ENCODE measurements around the gene SUSD4. TPM values are rescaled to one million over a fixed set of nuclear protein-coding genes. Genes with fewer than 3 reads are reported as not detected.

SUSD4 gene
- total and polyA plus RNA-seq, 7 experiments from 2014 or later: 0.10 to 21.5 (median 7.7) TPM

- H3K36me3 ChIP-seq (ENCODE audit: control insufficient read depth in 2 of 3, insufficient read depth in 3 of 3, low read length in 3 of 3): no peaks in the 10 kb centered on the region
- POLR2A ChIA-PET: interaction anchor here (0.6 kb wide), 1 partner anchor 18 kb away, joined by 3 read pairs; no protein-coding TSS in a partner anchor
- DNase-seq (no peak), ATAC-seq (no peak)
- H3K9me3 Mint-ChIP-seq: no peaks in the 10 kb centered on the region
- peaks cover 0 to 2% (median 0%) of the 10 kb centered on the region in 5 donors for H3K27me3 Mint-ChIP-seq
- peaks cover 0 to 8% (median 4%) of the 10 kb centered on the region in 7 donors for H3K4me1 Mint-ChIP-seq
- H3K27ac Mint-ChIP-seq: peak overlapping the region in 1 of 9 donors; percentile 58
- H3K27me3 ChIP-seq (ENCODE audit: control insufficient read depth in 2 of 2, insufficient read depth in 2 of 2, low read length in 2 of 2): no peaks in the 10 kb centered on the region
- H3K36me3 Mint-ChIP-seq: peaks cover 0 to 26% (median 0%) of the 10 kb centered on the region in 5 donors
- no peaks in the 10 kb centered on the region for H3K9me3 ChIP-seq (ENCODE audit: control insufficient read depth in 2 of 3, low read length in 3 of 3)
- H3K4me1 ChIP-seq (ENCODE audit: control insufficient read depth in 2 of 2, insufficient read depth in 2 of 2, low read length in 2 of 2): no peaks in the 10 kb centered on the region
- CTCF ChIA-PET: interaction anchor here (1.4 kb wide), 1 partner anchor 217 kb away, joined by 3 read pairs; no protein-coding TSS in a partner anchor
- no peak overlapping the region for H3K27ac ChIP-seq (ENCODE audit: low read depth, low read length)
- H3K4me3 ChIP-seq (ENCODE audit: low read length): no peak overlapping the region
- no peak overlapping the region for H3K4me3 Mint-ChIP-seq
- intact Hi-C loops (cut with micrococcal nuclease): no loop called here
Observed at GRCh38 chr1:223341121-223341520, 22.9 kb downstream of the SUSD4 start.

DNA sequence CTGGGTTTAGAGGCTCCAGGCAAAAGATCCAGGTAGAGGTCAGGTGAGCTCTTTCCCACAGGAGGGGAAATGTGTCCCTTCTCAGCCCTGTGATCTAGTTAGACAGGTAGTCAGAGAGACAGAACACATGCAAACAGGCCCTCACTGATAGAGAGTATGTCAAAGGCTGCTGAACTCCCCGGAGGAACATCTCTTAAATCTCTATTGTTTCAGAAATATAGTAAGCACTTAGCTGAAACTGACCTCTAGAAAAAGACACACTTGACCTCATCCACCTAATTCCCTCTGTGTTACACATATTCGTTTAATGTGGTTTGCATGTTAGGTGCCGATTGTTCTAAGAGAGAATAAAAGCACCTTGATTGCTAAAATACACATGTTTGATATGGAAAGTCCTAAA lies 23.3 kb downstream of the SUSD4 start:
- H3K27ac ChIP-seq (ENCODE audit: low read depth, low read length): no peak overlapping the region
- ATAC-seq (no peak), DNase-seq (no peak)
- H3K27me3 ChIP-seq (ENCODE audit: control insufficient read depth in 2 of 2, insufficient read depth in 2 of 2, low read length in 2 of 2): no peaks in the 10 kb centered on the region
- H3K4me3 ChIP-seq (ENCODE audit: low read length): no peak overlapping the region
- H3K4me1 Mint-ChIP-seq: peaks cover 0 to 5% (median 2%) of the 10 kb centered on the region in 7 donors
- POLR2A ChIA-PET: no interaction called here
- peak overlapping the region in 1 of 9 donors; percentile 58 for H3K27ac Mint-ChIP-seq
- H3K27me3 Mint-ChIP-seq: peaks cover 0 to 2% (median 0%) of the 10 kb centered on the region in 5 donors
- no peak overlapping the region for H3K4me3 Mint-ChIP-seq
- H3K4me1 ChIP-seq (ENCODE audit: control insufficient read depth in 2 of 2, insufficient read depth in 2 of 2, low read length in 2 of 2): no peaks in the 10 kb centered on the region
- CTCF ChIA-PET: interaction anchor here (1.4 kb wide), 1 partner anchor 216 kb away, joined by 3 read pairs; no protein-coding TSS in a partner anchor
- no peaks in the 10 kb centered on the region for H3K36me3 ChIP-seq (ENCODE audit: control insufficient read depth in 2 of 3, insufficient read depth in 3 of 3, low read length in 3 of 3)
- H3K9me3 ChIP-seq (ENCODE audit: control insufficient read depth in 2 of 3, low read length in 3 of 3): no peaks in the 10 kb centered on the region
- peaks cover 0 to 26% (median under 1%) of the 10 kb centered on the region in 5 donors for H3K36me3 Mint-ChIP-seq
- no peaks in the 10 kb centered on the region for H3K9me3 Mint-ChIP-seq
- intact Hi-C loops (cut with micrococcal nuclease): no loop called here

GRCh38 chr1:223339861-223340260 lies 24.1 kb downstream of the SUSD4 start:
- ChIA-PET CTCF (no interaction called here), POLR2A (no interaction called here)
- Histone ChIP-seq H3K9me3 (ENCODE audit: control insufficient read depth in 2 of 3, low read length in 3 of 3) (no peaks in the 10 kb centered on the region), H3K27me3 (ENCODE audit: control insufficient read depth in 2 of 2, insufficient read depth in 2 of 2, low read length in 2 of 2) (no peaks in the 10 kb centered on the region), H3K4me3 (ENCODE audit: low read length) (no peak overlapping the region), H3K27ac (ENCODE audit: low read depth, low read length) (no peak overlapping the region), H3K36me3 (ENCODE audit: control insufficient read depth in 2 of 3, insufficient read depth in 3 of 3, low read length in 3 of 3) (no peaks in the 10 kb centered on the region), H3K4me1 (ENCODE audit: control insufficient read depth in 2 of 2, insufficient read depth in 2 of 2, low read length in 2 of 2) (no peaks in the 10 kb centered on the region)
- no peak for ATAC-seq
- Mint-ChIP-seq H3K27ac (peak overlapping the region in 1 of 9 donors; percentile 67), H3K4me1 (peaks cover 0 to 5% (median 0%) of the 10 kb centered on the region in 7 donors), H3K4me3 (no peak overlapping the region), H3K36me3 (peaks cover 0 to 30% (median 5%) of the 10 kb centered on the region in 5 donors), H3K9me3 (no peaks in the 10 kb centered on the region), H3K27me3 (peaks cover 0 to 2% (median 0%) of the 10 kb centered on the region in 5 donors)
- DNase-seq: no peak
- intact Hi-C loops (cut with micrococcal nuclease): no loop called here

- Mint-ChIP-seq H3K4me3 (no peak overlapping the region), H3K4me1 (peaks cover 0 to 5% (median 0%) of the 10 kb centered on the region in 7 donors), H3K36me3 (peaks cover 0 to 30% (median 5%) of the 10 kb centered on the region in 5 donors), H3K27me3 (peaks cover 0 to 2% (median 0%) of the 10 kb centered on the region in 5 donors), H3K27ac (peak overlapping the region in 1 of 9 donors; percentile 22), H3K9me3 (no peaks in the 10 kb centered on the region)
- Histone ChIP-seq H3K4me1 (ENCODE audit: control insufficient read depth in 2 of 2, insufficient read depth in 2 of 2, low read length in 2 of 2) (no peaks in the 10 kb centered on the region), H3K27me3 (ENCODE audit: control insufficient read depth in 2 of 2, insufficient read depth in 2 of 2, low read length in 2 of 2) (no peaks in the 10 kb centered on the region), H3K9me3 (ENCODE audit: control insufficient read depth in 2 of 3, low read length in 3 of 3) (no peaks in the 10 kb centered on the region), H3K36me3 (ENCODE audit: control insufficient read depth in 2 of 3, insufficient read depth in 3 of 3, low read length in 3 of 3) (no peaks in the 10 kb centered on the region), H3K4me3 (ENCODE audit: low read length) (no peak overlapping the region), H3K27ac (ENCODE audit: low read depth, low read length) (no peak overlapping the region)
- intact Hi-C loops (cut with micrococcal nuclease): no loop called here
- no peak for DNase-seq
- POLR2A ChIA-PET: no interaction called here
- ATAC-seq: no peak
- CTCF ChIA-PET: no interaction called here
Observed at GRCh38 chr1:223338811-223339746, 24.9 kb downstream of the SUSD4 start.

DNA sequence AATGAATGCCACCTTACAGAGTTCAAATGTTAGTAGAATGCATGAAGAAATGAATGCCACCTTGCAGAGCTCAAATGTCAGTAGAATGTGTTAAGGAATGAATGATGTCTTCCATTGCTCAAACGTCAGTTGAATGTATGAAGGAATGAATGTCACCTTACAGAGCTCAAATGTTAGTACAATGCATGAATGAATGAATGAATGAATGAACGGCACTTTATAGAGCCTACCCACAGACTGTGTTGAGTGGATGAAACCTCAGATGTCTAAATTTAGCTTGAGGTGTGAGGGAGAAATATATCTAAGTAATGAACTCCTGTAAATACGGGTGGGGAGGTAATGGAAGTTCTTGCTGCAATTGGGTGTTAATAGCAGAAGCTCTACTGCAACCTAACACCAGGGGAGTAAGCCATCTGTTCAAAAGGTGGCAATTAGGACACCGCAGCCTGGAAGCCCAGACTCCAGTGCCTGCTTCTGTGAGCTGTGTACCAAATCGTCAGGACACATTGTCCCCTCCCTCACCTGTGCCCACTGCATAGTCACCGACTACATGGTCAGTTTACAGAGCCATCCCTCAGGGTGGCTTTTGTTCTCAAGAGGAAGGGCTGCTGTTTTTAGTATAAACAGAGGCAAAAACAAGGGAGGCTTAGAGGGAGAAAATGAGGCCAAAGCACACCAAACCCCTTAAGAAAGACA lies 26.7 kb downstream of the SUSD4 start:
- Histone ChIP-seq H3K27ac (ENCODE audit: low read depth, low read length) (no peak overlapping the region), H3K4me3 (ENCODE audit: low read length) (no peak overlapping the region), H3K4me1 (ENCODE audit: control insufficient read depth in 2 of 2, insufficient read depth in 2 of 2, low read length in 2 of 2) (no peaks in the 10 kb centered on the region), H3K36me3 (ENCODE audit: control insufficient read depth in 2 of 3, insufficient read depth in 3 of 3, low read length in 3 of 3) (no peaks in the 10 kb centered on the region), H3K27me3 (ENCODE audit: control insufficient read depth in 2 of 2, insufficient read depth in 2 of 2, low read length in 2 of 2) (no peaks in the 10 kb centered on the region), H3K9me3 (ENCODE audit: control insufficient read depth in 2 of 3, low read length in 3 of 3) (no peaks in the 10 kb centered on the region)
- ATAC-seq (no peak), DNase-seq (no peak)
- Mint-ChIP-seq H3K9me3 (no peaks in the 10 kb centered on the region), H3K36me3 (peaks cover 0 to 30% (median 5%) of the 10 kb centered on the region in 5 donors), H3K27me3 (peaks cover 0 to 2% (median 0%) of the 10 kb centered on the region in 5 donors), H3K4me3 (no peak overlapping the region), H3K27ac (no peak overlapping the region), H3K4me1 (peaks cover 0 to 13% (median 4%) of the 10 kb centered on the region in 7 donors)
- CTCF ChIA-PET: interaction anchor here (0.7 to 1.0 kb wide), 2 partner anchors 204 to 292 kb away, joined by 3 read pairs; no protein-coding TSS in a partner anchor
- POLR2A ChIA-PET: no interaction called here
- intact Hi-C loops (cut with micrococcal nuclease): no loop called here

DNA sequence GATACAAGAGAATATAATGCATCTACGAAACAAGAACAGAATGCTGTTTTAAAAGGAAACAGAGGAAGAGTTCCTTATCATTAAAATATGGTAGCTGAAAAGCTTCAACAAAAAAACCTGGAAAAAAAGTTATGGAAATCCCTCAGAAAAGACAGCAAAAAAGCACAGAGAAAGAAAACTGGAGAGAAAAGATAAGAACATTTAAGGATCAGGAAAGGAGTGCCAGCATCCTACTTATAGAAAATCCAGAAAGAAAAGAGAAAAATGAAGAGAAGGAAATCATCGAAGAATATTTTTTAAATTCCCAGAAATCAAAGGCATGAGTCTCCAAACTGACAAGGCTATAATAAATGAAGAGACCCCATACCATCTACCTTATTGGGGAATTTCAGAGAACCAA lies 29.8 kb downstream of the SUSD4 start:
- Histone ChIP-seq H3K27me3 (ENCODE audit: control insufficient read depth in 2 of 2, insufficient read depth in 2 of 2, low read length in 2 of 2) (no peaks in the 10 kb centered on the region), H3K9me3 (ENCODE audit: control insufficient read depth in 2 of 3, low read length in 3 of 3) (no peaks in the 10 kb centered on the region), H3K4me3 (ENCODE audit: low read length) (no peak overlapping the region), H3K4me1 (ENCODE audit: control insufficient read depth in 2 of 2, insufficient read depth in 2 of 2, low read length in 2 of 2) (peaks cover 0 to 15% of the 10 kb centered on the region in 2 donors), H3K36me3 (ENCODE audit: control insufficient read depth in 2 of 3, insufficient read depth in 3 of 3, low read length in 3 of 3) (no peaks in the 10 kb centered on the region), H3K27ac (ENCODE audit: low read depth, low read length) (no peak overlapping the region)
- DNase-seq: no peak
- H3K27me3 Mint-ChIP-seq: no peaks in the 10 kb centered on the region
- intact Hi-C loops (cut with micrococcal nuclease): loop anchor here in 1 of 2 donors (5.0 kb wide), 1 partner anchor 87 kb away; no protein-coding TSS in a partner anchor
- no peak for ATAC-seq
- H3K27ac Mint-ChIP-seq: peak overlapping the region in 3 of 9 donors; percentile 14 to 29 (median 28)
- peaks cover 0 to 19% (median 5%) of the 10 kb centered on the region in 5 donors for H3K36me3 Mint-ChIP-seq
- no peak overlapping the region for H3K4me3 Mint-ChIP-seq
- no peaks in the 10 kb centered on the region for H3K9me3 Mint-ChIP-seq
- POLR2A ChIA-PET: no interaction called here
- peaks cover 0 to 36% (median 18%) of the 10 kb centered on the region in 7 donors for H3K4me1 Mint-ChIP-seq
- CTCF ChIA-PET: no interaction called here

Measured in naive thymus-derived CD4-positive, alpha-beta T cell (primary cell).